Esophagus muscularis mucosa (tissue), 4 donors: ENCODE results near the gene SNED1.

Source experiments
- EP300 ChIP-seq: sonication (generic); formaldehyde crosslinking; IDR thresholded peaks from one replicate; pipeline ENCODE4 v1.6.1; 2017; ENCODE audit warnings: antibody characterized with exemption
- POLR2A ChIP-seq: fragments of 450-650 bp; IDR thresholded peaks from one replicate; pipeline ENCODE4 v1.6.1; 2017; ENCODE audit warnings: antibody characterized with exemption, moderate library complexity, mild to moderate bottlenecking, low read depth
- POLR2AphosphoS5 ChIP-seq, 2 donors: sonication (generic); formaldehyde crosslinking; IDR thresholded peaks; one replicate each; pipeline ENCODE4 v1.6.1; 2017; ENCODE audit warnings: antibody characterized with exemption in 2 of 2
- TF ChIP-seq, protein P1 (sequence below), 3 experiments: fragments of 200-600 bp in 2 of 3; fragments of 450-650 bp in 1 of 3; sonication (generic) in 2 of 3; IDR thresholded peaks; one replicate each; pipeline ENCODE4 v1.5.1; 2017 to 2019; ENCODE audit warnings: antibody characterized with exemption in 3 of 3, mild to moderate bottlenecking in 2 of 3, moderate library complexity in 1 of 3

DNA sequence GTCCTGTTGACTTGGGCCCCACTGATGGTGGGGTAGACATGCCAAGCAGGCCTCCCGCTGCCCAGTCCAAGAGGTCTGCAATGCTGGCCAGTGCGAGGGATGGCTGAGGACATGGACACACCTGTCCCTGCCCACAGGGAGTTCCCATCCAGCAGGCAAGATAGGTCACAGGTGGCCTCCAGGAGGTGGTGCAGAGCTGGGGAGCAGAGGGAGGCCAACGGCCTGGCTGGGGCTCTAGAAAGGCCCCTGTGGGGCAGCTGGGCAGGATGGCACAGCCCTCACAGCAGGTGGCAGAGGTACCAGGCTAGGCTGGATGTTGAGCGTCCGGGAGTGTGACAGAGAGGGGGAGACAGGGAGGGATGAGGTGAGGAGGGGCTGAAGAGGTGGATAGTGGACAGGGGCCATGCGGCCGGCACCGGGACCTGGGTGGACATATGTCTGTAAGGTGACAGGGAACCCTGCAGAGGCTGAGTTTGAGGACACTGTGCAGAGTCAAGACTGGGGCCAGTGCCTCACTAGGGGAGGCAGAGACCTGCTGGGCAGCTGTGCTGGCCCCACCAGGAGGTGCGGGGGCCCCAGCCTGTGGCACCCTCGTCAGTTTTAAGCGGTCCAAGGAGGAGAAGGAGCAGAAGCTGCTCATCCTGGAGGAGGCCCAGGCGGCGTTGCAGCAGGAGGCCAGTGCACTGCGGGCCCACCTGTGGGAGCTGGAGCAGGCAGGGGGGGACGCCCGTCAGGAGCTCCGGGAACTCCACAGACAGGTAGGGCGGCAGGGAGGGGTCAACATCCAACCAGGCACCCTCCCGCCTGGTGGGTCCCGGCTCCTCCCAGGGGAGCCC lies 34.3 kb upstream of the SNED1 start:
- TF ChIP-seq, protein P1, sequence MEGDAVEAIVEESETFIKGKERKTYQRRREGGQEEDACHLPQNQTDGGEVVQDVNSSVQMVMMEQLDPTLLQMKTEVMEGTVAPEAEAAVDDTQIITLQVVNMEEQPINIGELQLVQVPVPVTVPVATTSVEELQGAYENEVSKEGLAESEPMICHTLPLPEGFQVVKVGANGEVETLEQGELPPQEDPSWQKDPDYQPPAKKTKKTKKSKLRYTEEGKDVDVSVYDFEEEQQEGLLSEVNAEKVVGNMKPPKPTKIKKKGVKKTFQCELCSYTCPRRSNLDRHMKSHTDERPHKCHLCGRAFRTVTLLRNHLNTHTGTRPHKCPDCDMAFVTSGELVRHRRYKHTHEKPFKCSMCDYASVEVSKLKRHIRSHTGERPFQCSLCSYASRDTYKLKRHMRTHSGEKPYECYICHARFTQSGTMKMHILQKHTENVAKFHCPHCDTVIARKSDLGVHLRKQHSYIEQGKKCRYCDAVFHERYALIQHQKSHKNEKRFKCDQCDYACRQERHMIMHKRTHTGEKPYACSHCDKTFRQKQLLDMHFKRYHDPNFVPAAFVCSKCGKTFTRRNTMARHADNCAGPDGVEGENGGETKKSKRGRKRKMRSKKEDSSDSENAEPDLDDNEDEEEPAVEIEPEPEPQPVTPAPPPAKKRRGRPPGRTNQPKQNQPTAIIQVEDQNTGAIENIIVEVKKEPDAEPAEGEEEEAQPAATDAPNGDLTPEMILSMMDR (IDR thresholded peaks at IDR 0.05): no peak
- no peak for TF ChIP-seq POLR2A
- no peak for TF ChIP-seq POLR2AphosphoS5 (IDR thresholded peaks at IDR 0.05)
- TF ChIP-seq EP300: no peak
